ENCODE measurements around the gene CYB561D2. TPM values are rescaled to one million over a fixed set of nuclear protein-coding genes. Genes with fewer than 3 reads are reported as not detected.

Gene CYB561D2
- total RNA-seq, 1 donor from 2014 or later, result 2.2 TPM

DNA sequence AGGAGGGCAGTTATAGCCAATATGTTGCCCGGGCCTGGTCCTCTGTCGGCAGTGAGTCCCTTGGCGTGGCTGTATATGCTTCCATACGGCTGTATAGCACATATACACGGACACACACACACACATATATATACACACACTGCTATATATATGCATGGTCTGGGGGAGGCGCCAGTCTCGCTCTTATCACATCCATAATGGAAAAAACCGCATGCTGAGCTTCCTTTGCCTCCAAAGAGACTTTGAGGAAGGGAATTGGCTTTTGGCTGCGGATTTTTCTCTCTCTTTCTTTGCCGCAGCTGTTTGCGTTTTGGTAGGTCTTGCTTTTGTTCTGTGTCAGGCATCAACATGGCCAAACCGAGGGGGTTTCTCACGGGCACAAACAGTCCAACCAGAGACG lies 19.9 kb downstream of the CYB561D2 start:
- Mint-ChIP-seq H3K36me3 (no peaks in the 10 kb centered on the region), H3K9me3 (no peaks in the 10 kb centered on the region), H3K27ac (peak overlapping the region; percentile 68), H3K4me1 (peaks cover 42% of the 10 kb centered on the region), H3K4me3 (peak overlapping the region; percentile 58), H3K27me3 (ENCODE audit: insufficient read depth, low read depth) (peaks cover 13% of the 10 kb centered on the region)
- Histone ChIP-seq H3K4me1 (peaks cover 32% of the 10 kb centered on the region), H3K9ac (no peak overlapping the region), H3K27me3 (peaks cover 10% of the 10 kb centered on the region), H4K20me1 (ENCODE audit: low read depth) (no peaks in the 10 kb centered on the region), H2AFZ (replicated peaks) (no peak overlapping the region), H3K4me2 (no peak overlapping the region), H3K9me3 (ENCODE audit: low read depth) (no peaks in the 10 kb centered on the region), H3K79me2 (ENCODE audit: low read depth) (no peaks in the 10 kb centered on the region), H3K4me3 (no peak overlapping the region), H3K27ac (no peak overlapping the region), H3K36me3 (no peaks in the 10 kb centered on the region), H3F3A (ENCODE audit: low read depth) (peaks cover 5% of the 10 kb centered on the region)
- DNase-seq (ENCODE audit: low spot score), result peak; percentile 62
- no peak for TF ChIP-seq EZH2 (IDR thresholded peaks at IDR 0.05)
- peak; percentile 44 for TF ChIP-seq CTCF (IDR thresholded peaks at IDR 0.05)
- TF ChIP-seq EZH2phosphoT487 (IDR thresholded peaks at IDR 0.05), result no peak

GRCh38 chr3:50371133-50371685 lies 20.5 kb downstream of the CYB561D2 start:
- Histone ChIP-seq H3K27me3 (peaks cover 3% of the 10 kb centered on the region), H4K20me1 (ENCODE audit: low read depth) (no peaks in the 10 kb centered on the region), H3K4me2 (no peak overlapping the region), H3K79me2 (ENCODE audit: low read depth) (no peaks in the 10 kb centered on the region), H3K4me1 (peaks cover 32% of the 10 kb centered on the region), H3K4me3 (no peak overlapping the region), H3K36me3 (no peaks in the 10 kb centered on the region), H3K9ac (no peak overlapping the region), H2AFZ (replicated peaks) (no peak overlapping the region), H3K27ac (no peak overlapping the region), H3K9me3 (ENCODE audit: low read depth) (no peaks in the 10 kb centered on the region), H3F3A (ENCODE audit: low read depth) (peaks cover 5% of the 10 kb centered on the region)
- peak overlapping the region; percentile 68 for H3K27ac Mint-ChIP-seq
- no peak for DNase-seq (ENCODE audit: low spot score)
- H3K9me3 Mint-ChIP-seq, result no peaks in the 10 kb centered on the region
- no peaks in the 10 kb centered on the region for H3K36me3 Mint-ChIP-seq
- H3K27me3 Mint-ChIP-seq (ENCODE audit: insufficient read depth, low read depth), result peaks cover 13% of the 10 kb centered on the region
- peaks cover 42% of the 10 kb centered on the region for H3K4me1 Mint-ChIP-seq
- H3K4me3 Mint-ChIP-seq, result peak overlapping the region; percentile 58
- TF ChIP-seq EZH2phosphoT487 (IDR thresholded peaks at IDR 0.05) (no peak), CTCF (IDR thresholded peaks at IDR 0.05) (no peak), EZH2 (IDR thresholded peaks at IDR 0.05) (no peak)

GRCh38 chr3:50372349-50372748 lies 21.7 kb downstream of the CYB561D2 start:
- peaks cover 5% of the 10 kb centered on the region for H3F3A ChIP-seq (ENCODE audit: low read depth)
- H3K4me3 ChIP-seq, result no peak overlapping the region
- no peak overlapping the region for H2AFZ ChIP-seq (replicated peaks)
- peaks cover 32% of the 10 kb centered on the region for H3K4me1 ChIP-seq
- Mint-ChIP-seq H3K27ac (peak overlapping the region; percentile 76), H3K4me3 (peak overlapping the region; percentile 72), H3K36me3 (no peaks in the 10 kb centered on the region), H3K4me1 (peaks cover 47% of the 10 kb centered on the region), H3K27me3 (ENCODE audit: insufficient read depth, low read depth) (peaks cover 13% of the 10 kb centered on the region), H3K9me3 (no peaks in the 10 kb centered on the region)
- peak; percentile 10 for TF ChIP-seq CTCF (IDR thresholded peaks at IDR 0.05)
- no peak for TF ChIP-seq EZH2phosphoT487 (IDR thresholded peaks at IDR 0.05)
- no peaks in the 10 kb centered on the region for H3K79me2 ChIP-seq (ENCODE audit: low read depth)
- H3K36me3 ChIP-seq, result no peaks in the 10 kb centered on the region
- no peaks in the 10 kb centered on the region for H3K9me3 ChIP-seq (ENCODE audit: low read depth)
- H4K20me1 ChIP-seq (ENCODE audit: low read depth), result no peaks in the 10 kb centered on the region
- no peaks in the 10 kb centered on the region for H3K27me3 ChIP-seq
- no peak overlapping the region for H3K9ac ChIP-seq
- H3K4me2 ChIP-seq, result peak overlapping the region; percentile 1
- peak overlapping the region; percentile 46 for H3K27ac ChIP-seq
- DNase-seq (ENCODE audit: low spot score), result no peak
